GM18907 (cell line): Measurements from ENCODE around the gene MVB12B.

ENCODE experiments used
- ATAC-seq: cut with Tn5 transposase; IDR thresholded peaks from one replicate; pipeline ENCODE4 v1.9.1; 2021; ENCODE audit warnings: mild to moderate bottlenecking, moderate library complexity; ENCODE audit not compliant: unreplicated experiment

Gene MVB12B

DNA sequence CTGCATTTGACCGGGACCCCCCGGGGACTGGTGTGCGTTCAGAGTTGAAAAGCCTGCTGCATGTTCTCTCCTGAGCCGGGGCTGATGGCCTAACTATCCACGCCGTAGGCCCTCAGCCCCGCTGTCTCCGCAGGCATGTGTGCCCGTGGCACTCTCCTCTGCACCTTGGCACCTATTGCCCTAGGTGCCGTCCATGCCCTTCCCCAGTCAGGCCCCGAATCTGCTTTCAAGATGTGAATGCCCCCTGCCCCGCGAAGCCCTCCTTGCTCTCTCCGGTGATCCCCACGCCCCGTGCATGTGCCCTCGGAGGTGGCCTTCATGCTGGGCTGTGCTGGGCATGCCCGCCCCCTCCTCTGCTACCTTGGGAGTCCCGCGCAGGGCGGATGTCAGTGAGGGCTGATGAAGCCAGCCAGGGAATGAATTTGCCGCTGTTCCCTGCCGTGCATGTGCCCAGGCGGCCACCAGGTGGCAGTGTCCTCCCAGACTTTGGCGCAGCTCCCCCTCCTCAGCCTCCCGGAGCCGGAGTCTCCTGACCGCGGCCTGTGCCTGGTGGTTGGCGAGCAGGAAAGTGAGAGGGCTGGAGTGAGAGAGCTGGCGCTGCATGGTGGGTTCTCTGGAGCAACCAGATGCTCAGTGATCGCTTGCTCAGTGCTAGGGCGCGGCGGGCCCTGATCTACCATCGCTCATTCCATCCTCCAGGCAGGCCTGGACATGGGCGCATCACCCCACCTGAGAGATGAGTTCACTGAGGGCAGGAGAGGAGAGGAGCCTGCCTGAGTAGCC is 174.2 kb downstream of the MVB12B start:
- no peak for ATAC-seq

DNA sequence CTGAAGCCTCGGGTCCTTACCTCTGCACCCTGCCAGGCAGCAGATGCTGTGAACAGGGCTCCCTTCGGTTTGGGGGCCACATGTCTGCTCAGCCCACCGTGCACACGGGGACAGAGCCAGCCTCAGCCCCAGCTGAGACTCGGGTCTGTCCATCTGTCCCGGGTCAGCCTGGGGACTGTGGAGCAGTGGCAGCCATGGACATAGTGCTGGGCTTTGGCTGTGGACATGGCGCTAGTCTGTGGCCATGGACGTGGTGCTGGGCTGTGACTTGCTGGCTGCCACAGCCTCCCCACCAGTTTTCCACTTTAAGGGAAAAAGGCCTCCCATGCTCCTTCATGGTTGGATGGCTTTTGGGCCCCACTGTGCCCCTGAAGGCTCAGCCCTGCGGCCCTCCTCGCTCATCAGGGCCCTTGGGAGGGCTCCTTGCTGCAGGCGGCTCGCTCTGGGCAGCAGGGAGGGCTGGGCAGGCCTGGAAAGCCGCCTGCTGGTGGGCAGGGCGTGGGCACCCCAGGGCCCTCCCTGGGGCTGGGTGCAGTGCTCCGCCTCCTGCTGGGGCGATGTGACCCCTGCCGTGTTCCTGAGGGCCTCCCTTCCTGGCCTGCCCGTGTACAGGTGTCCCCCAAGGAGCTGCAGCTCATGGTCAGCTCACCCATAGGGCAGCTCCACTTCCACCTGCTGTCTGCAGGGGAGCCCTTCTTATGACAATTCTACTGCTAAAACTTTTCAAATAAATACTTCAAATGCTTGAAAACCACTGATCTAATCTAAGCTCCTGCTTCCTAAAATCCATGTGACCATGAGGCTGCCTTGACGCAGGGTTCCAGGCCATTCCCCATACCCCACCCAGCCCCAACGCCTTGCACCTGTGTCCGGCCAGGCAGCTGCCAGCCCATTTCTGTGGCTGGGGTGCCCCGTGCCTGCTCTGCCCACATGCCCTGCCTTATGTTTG is 175.0 kb downstream of the MVB12B start:
- no peak for ATAC-seq

DNA sequence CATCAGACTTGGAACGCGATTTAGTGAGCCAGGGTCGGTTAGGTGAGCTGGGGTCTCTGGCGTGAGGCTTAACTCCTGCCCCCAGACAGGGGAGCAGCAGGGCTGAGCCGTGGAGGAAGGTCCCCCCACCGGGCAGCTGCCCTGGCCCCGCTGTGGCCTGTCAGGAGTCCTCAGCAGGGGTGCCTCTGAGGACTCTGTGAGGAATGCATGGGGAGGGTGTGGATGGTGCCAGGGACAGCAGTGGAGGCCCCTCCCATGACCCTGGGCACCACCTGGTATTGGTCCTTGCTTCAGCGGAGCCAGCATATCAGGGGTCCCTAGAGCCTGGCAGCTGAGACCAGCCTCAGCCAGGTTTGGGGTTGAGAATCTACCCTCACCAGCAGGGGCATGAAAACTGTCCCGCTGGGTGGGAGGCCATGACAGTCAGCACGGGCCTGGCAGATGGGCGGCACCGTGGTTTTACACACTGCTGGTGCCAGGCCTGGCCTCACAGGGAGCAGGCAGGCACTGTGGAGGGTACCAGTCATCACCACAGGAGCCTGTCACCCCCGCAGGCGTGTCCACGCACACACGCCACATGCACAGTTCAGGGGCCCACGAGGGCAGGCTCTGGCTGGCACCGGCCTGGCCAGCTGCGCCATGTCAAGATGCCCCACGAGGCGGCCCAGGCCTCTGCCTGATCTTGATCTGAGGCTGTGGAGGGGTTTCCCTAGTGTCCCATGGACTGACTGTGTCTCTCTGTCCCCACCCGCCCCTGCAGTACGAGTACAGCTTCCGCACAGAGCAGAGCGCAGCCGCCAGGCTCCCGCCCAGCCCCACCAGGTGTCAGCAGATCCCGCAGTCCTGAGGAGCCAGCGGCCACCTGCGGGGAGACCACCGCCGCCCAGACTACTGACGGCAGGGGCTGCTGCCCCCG is 176.0 kb downstream of the MVB12B start:
- no peak for ATAC-seq

DNA sequence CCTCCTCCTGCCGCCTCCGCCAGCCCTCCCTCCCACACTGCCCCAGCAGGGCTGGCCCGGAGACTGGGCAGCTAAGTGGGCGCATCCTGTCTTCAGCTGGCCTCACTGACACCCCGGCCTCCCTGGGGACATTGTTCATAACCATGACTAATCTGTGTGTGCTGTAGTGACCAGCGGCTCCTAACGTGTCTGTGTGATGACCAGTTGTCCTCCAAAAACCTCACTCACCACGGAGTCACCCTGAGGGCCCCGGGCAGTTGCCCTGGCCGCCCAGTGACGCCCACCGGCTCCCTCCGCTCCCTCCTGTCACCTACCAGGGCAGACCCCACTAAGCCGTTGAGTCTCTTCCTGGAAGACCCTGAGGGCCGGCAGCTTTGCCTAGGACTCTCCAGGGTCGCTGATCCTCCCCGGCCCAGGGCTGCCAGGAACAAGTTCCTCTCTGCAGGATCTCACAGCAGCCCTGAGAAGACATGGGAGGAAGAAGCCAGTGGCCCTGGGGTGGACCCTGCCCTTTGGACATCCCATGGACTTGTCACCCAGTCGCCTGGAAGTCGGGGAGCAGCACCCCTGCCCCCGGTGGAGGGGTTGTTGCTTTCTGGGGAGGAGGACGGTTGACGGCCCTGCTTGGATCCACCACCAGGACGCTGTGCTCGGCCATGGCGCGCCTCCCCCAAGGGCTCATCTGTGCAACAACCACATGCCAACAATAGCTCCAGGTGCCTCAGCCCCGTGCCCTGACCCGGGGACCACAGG is 176.9 kb downstream of the MVB12B start:
- ATAC-seq, result no peak

DNA sequence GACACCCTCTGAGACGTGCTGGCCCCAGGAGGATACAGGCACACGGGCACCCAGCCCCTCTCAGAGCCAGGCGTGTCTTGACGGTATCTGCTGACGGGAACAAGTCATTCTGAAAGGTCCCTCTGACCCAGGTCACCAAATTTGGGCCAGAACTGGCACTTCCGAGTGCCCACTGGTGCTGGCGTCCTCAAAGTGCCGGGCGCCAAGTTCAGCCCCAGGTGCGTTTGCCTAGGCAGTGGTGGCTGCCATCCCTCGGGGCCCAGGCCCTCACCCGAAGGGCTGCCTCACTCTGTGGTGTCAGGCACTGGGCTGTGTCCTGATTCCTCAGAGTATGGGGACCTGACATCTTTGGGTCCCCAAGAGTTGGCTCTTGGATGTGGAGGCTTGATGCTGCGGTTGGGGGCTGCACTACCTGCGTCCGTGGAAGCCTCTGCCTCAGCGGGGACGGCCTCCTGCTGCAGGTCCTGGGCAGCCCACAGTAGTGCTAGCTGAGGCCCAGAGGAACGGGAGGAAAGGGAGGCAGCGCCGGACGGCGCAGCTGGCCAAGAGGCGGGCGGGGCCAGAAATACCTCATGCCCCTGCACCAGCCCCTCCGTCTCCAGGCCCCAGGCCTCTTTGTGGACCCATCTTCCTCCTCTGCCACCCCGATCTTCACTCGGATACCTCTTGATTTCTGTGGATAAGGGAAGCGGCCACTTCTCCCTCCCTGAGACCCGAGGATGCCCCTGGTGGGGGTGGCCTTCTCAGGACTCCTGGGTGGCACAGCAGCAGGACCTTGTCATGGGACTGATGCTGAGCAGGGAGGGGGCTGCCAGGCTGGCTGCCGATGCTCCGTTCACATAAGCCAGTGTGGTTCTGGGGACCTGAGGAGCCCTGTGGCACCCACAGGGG is 177.7 kb downstream of the MVB12B start:
- ATAC-seq, result no peak

DNA sequence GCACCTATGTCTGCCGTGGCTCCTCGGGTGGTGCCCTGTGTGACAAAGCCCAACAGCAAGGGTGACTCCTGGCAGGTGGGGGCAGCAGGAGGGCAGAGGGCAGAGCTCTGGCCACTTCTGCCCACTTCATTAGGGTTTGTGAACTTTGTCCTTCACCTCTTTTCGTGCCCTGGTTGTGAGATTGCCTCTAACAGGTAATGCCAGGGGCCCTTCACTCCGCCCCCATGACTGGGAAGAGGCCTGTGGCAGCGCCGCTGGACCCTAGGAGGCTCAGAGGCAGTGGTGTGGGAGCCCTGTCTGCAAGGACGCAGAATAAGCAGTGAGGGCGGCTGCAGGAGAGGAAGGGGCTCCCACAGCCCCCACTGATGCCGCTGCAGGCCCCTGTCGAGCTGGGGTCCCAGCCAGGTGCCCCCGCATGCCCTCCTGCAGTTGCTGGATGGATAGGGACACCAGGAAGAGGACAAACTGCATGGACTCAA is 178.4 kb downstream of the MVB12B start:
- ATAC-seq, result no peak

DNA sequence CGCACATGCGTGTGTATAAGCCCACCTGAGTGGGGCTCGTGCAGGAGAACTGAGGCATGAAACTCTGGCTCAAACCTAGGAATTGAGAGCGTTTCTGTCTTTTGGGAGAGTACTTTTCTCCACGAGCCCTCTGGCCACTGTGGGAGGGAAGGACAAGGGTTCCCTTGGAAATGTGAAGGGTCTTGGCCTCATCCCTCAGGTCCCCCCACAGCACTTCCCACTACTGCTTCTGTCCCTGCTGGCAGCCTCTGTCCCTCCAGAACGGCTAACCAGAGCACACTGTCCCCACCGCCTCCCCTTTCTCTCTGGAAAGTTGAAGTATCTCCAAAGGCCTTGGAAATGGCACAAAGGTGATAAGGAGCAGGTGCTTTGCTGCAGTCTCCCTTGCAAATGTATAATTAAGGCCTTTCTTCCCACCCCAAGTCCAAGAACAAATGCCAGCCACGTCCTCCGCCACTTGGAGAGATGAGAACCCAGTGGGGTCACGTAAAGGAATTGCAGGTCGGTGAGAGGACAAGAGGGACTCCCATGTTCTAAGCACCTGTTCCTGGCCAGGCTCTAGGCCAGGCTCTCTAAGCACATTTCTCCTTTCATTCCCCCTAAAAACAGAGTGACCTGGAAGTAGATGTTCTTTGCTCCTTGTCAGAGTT is 179.2 kb downstream of the MVB12B start:
- no peak for ATAC-seq

DNA sequence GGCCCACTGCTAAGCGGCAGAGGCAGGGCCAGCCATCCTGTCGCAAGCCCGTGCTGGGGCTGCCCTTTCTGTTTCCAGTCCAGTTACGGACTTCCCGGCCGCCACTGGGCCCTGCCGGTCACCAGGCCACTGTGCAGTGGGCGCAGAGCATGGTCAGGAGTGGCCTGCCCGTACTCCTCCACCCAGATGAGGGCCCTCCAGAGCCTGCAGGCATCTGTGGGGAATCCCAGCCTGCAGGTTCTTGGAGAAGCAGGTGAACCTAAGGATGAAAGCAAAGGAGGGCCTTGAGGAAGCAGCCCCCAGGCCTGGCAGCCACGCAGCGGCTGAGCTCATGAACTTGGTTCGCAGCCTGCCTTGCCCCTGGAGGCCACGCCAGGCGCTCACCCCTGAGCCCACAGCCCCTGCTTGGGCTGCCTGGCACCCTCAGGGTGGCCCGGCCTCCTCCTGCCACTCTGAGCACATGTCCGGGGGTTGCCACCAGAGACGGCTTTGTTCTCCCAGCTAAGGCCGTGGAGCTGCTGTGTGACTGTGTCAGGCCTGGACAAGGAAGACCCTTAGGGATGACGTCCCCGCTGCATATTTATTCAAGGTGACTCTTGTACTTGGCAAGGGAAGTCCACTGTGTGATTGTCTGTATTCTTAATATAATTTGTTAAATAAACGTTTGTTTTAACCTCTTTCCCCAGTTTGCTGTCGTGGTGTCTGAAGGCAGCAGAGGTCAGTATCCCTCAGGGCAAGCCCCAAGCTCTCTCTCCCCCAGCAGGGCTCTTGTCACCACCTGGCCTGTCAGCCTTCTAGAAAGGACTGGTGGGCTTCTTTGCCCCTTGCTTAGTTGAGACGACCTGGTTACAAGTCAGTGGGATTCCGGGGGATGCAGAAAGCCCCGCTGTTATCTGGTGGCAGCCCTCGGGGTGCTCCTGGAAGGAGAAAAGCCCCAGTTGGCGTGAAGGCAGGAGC is 180.0 kb downstream of the MVB12B start:
- ATAC-seq, result no peak

DNA sequence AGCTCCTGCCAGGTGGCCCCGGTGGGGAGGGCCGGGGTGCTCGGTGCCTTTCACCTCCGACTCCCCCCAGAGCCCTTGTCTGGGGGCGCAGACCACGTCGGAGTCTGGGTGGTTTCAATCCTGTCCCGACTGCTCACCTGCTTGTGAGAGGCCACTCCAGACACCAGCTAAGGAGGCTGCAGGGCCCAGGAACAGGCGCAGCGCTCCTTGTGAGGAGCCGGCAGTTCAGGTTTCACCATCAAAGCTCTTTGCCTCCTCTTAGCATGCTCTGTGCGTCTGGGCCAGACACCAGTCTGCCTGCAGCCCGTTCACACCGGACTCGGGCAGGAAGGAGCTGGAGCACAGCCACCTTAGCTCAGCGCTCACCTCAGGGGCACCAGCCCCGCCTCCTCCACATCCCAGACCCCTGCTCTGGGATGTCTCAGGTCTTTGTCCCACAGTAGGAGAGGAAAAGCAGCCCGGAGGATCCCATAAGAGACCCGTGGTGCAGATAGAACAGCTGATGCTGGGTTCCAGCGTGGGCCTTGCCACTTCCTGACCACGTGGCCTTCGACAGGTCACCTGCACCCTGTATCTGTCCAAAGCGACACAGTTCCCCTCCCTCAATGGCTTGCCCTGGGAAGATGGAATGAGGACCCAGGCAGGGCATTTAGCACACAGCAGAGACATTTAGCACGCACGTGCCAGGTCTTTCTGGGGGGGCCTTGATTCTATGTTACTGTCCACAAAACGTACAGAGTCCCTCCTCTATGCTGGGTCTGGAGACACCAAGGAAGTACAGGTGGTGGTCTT is 180.9 kb downstream of the MVB12B start:
- ATAC-seq, result no peak

DNA sequence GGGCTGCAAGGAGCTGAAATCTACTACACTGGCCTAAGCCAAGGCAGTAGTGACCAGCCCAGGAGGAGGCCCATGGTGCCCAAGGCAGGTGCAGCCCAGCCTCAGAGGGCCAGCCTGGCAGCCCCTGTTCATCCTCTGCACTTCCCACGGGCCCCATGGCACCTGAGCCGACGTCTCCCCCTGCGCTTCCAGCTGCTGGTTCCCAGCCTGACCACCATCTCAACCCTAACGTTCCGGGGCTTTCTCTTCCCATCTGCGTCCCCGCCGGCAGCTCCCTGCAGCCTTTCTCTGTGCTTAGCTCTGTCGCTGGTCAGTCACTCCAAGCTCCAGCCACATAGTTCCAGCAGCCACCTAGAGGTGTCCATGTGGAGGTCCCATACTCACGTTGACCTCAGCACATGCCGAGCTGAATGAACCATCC is 181.6 kb downstream of the MVB12B start:
- ATAC-seq, result no peak

DNA sequence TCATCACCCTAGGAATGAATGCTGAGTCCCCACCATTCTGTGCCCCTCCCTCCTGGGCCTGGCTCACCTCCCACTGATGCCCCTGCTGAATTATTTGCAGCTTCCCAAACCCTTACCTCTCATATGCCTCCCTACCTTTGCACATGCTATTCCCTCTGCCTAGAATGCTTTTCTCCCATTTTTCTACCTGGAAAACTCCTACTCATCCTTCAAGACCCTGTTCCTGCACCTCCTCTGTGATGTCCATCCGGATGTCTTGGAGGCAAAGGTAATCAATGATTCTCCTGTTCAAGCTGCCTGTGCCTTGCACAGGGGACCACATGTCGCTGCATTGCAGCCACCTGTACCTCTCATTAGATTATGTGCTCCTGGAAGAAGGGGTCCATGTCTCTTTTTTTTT is 182.3 kb downstream of the MVB12B start:
- ATAC-seq, result no peak

DNA sequence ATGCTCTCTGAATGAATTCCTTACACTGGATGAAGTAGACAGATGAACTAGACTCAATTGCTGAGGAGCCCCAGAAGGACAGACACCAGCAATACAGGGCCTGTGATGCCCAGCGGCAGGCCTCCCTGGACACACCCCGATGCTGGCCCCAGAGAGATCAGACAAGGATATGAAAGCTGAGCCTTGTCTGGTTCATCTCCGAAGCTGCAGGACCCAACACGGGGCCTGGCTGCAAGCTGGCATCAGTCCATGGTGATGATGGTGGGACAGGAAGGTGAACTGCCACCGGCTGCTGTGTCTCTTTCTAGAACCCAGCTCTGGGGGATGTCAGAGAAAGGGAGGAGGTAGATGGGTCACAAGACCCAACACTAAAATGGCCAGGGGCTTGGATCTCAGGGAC is 183.1 kb downstream of the MVB12B start:
- no peak for ATAC-seq

DNA sequence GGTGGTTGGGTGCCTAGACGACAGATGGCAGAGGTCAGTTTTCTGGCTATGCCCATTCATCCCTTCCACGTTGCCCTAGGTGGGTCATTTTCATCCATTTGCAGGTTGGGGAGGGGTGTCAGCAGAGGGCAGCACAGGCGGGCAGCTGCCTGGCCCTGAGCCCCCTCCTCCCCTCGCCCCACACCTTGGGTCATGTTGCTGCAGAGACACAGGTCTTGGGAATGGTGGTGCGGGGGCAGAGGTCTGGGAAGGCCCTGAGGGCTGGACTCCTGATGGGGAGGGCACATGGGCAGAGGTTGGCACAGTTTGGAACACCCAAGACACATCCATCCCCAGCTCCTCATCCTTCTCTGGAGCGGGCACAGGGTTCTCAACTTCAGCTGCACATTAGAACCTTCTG is 183.9 kb downstream of the MVB12B start:
- ATAC-seq, result no peak

DNA sequence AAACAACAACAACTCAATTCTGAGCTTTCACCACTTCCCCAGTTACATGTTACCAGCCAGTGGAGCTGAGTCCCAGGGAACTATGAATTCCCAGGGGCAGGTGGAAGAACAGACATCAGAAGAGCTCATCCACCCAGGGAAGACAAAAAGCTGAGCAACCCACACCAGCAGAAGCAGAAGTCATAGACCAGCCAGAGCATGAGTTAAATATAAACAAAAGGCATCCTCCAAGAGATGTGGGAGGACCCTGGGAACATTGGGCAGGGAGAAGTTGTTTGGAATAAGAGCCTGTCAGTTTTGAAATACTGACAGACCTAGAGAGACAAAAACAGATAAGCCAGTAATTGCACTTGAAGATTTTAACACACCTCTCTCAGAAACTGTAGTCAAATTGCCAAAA is 184.8 kb downstream of the MVB12B start:
- ATAC-seq, result no peak

DNA sequence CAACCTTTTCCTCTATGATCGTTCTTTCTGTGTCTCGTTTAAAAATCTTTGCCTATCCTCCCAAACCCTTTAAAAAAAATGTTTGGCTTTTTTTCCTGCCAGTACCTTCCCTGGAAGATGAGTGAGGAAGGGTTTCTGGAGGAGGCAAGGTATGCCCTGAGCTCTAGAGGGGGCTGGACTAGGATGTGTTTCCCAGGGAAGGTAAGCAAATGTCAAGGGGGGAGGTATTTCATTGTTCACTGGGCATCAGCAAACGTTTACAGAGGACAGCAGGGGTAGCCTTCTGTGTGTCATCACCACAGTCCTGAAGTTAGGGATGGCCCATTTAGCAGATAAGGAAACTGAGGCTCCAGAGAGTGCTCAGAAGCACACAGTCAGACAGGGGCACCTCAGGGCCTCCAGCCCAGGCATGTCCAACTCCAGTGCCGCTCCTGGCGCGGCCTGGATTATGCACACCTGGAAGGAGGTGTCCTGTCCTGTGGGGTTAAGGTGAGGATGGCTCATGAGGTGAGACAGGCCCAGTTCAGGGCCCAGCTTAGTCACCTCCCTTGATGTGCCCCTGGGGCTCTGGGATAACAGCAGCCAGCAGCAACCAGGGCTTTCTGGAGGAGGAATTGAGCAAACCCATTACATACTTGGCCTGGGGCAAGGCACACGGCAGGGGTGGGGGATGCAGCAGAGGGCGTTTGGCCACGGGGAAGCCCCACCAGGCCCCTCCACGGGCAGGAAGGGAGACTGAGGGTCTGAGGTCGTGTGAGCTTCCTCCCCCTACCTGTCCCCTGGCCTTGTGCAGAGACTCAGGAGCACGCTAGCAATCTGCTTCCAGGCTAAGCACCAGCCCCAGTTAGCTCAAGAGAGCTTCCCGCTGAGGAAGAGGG is 186.8 kb downstream of the MVB12B start:
- ATAC-seq, result no peak
